ENCODE measurements around the gene OXSR1.

- TF ChIP-seq CTCF (IDR thresholded peaks at IDR 0.05) (no peak), POLR2A (IDR thresholded peaks at IDR 0.05) (no peak), POLR2AphosphoS5 (IDR thresholded peaks at IDR 0.05) (no peak), EP300 (IDR thresholded peaks at IDR 0.05) (no peak)
These were observed 40.1 kb downstream of the OXSR1 start for GRCh38 chr3:38205472-38205805.
